ENCODE results near the gene ABTB1.

DNA sequence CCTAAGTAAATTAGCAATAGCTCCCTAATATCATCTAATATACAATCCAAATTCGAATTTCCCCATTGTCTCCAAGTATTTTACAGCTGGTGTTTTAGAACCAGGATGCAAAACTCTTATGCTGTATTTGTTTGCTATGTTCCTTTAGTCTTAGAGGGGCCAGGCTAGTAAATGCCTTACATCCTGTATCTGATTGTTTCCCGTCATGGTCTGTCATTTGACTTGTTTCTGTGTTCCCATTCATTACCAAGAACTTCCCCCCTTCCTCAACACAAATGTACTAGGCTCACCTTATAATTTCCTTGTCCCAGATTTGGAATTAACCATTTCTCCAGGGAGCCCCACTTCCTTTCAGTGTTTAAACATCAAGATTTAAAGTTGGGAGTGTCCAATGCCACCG, 54.1 kb downstream of the ABTB1 start:
- TF ChIP-seq POLR2AphosphoS5 (IDR thresholded peaks at IDR 0.05; ENCODE audit: low read depth, low read length) (no peak), POLR2A (IDR thresholded peaks at IDR 0.05; ENCODE audit: low read depth, low read length) (no peak), TAF1 (IDR thresholded peaks at IDR 0.05; ENCODE audit: borderline replicate concordance, low read depth, low read length) (no peak)
